GM18511 (cell line): ENCODE results near the gene DPY19L1.
"Not testable (repeated sequence)": the region's sequence is repeated elsewhere in the genome, so short reads cannot be mapped to it uniquely, and the experiment has no call there.

Source experiments
- ATAC-seq: cut with Tn5 transposase; IDR thresholded peaks from one replicate; pipeline ENCODE4 v1.9.1; 2021; ENCODE audit warnings: mild to moderate bottlenecking, moderate library complexity; ENCODE audit not compliant: unreplicated experiment

The DPY19L1 gene

GRCh38 chr7:35037211-35037525 is at the start of gene DPY19L1:
Gene DPY19L1, minus strand, starts transcription at chr7:35037485. Its CDS starts 91 bp downstream, at chr7:35037394.
- ATAC-seq: peak; percentile 25

- ATAC-seq: not testable (repeated sequence)
Measured at GRCh38 chr7:35079517-35079916, 42.2 kb upstream of the DPY19L1 start.

GRCh38 chr7:35074008-35074407 is 36.7 kb upstream of the DPY19L1 start:
- ATAC-seq: not testable (repeated sequence)

- peak; percentile 76 for ATAC-seq
Measured at GRCh38 chr7:35072950-35073827, 35.9 kb upstream of the DPY19L1 start.

GRCh38 chr7:35069084-35069483 is 31.8 kb upstream of the DPY19L1 start:
- not testable (repeated sequence) for ATAC-seq

- not testable (repeated sequence) for ATAC-seq
Measured at GRCh38 chr7:35065382-35065781, 28.1 kb upstream of the DPY19L1 start.

GRCh38 chr7:35058571-35058970 is 21.3 kb upstream of the DPY19L1 start:
- not testable (repeated sequence) for ATAC-seq

GRCh38 chr7:35057505-35058451 is 20.5 kb upstream of the DPY19L1 start:
- ATAC-seq: not testable (repeated sequence)

- not testable (repeated sequence) for ATAC-seq
Measured at GRCh38 chr7:35055733-35056132, 18.4 kb upstream of the DPY19L1 start.

GRCh38 chr7:35053488-35054175 is 16.3 kb upstream of the DPY19L1 start:
- not testable (repeated sequence) for ATAC-seq

- ATAC-seq: not testable (repeated sequence)
Measured at GRCh38 chr7:35048390-35048789, 11.1 kb upstream of the DPY19L1 start.

GRCh38 chr7:35047912-35048305 is 10.6 kb upstream of the DPY19L1 start:
- ATAC-seq: not testable (repeated sequence)

- not testable (repeated sequence) for ATAC-seq
Measured at GRCh38 chr7:35047263-35047911, 10.1 kb upstream of the DPY19L1 start.

- ATAC-seq: not testable (repeated sequence)
Measured at GRCh38 chr7:35043301-35043700, 6.0 kb upstream of the DPY19L1 start.

GRCh38 chr7:35040906-35041305 is 3.6 kb upstream of the DPY19L1 start:
- ATAC-seq: no peak

- no peak for ATAC-seq
Measured at GRCh38 chr7:35039343-35039742, 2.1 kb upstream of the DPY19L1 start.

GRCh38 chr7:35038354-35038753 is 1.1 kb upstream of the DPY19L1 start:
- ATAC-seq: no peak

GRCh38 chr7:35037526-35038341 is 449 bp upstream of the DPY19L1 start:
- ATAC-seq: peak; percentile 81

GRCh38 chr7:35036361-35037171 is 719 bp downstream of the DPY19L1 start:
- peak; percentile 26 for ATAC-seq
